Fibroblast of lung (primary cell): ENCODE data around the gene NCOA7. TPM values are rescaled to one million over a fixed set of nuclear protein-coding genes. Genes with fewer than 3 reads are reported as not detected.
A peak's percentile ranks its signal among the peaks of the same experiment; 100 is the strongest.

ENCODE experiments used
- DNase-seq, 2 donors: peaks; one replicate each; pipeline versions ENCODE4 v3.0.0 to v3.0.0-alpha.2; 2010; ENCODE audit warnings: low read depth in 2 of 2
- H2AFZ ChIP-seq: 2 replicates; pipeline ENCODE4 v1.5.1; 2012; ENCODE audit warnings: low read length, control low read depth, inconsistent platforms
- H3K27ac ChIP-seq: 2 replicates; pipeline ENCODE4 v1.5.1; 2011; ENCODE audit warnings: low read length, control low read depth; ENCODE audit not compliant: insufficient read depth
- H3K27me3 ChIP-seq: 2 replicates; pipeline ENCODE4 v1.5.1; 2011; ENCODE audit warnings: mild to moderate bottlenecking, low read length; ENCODE audit not compliant: control insufficient read depth, insufficient read depth
- H3K36me3 ChIP-seq: 2 replicates; pipeline ENCODE4 v1.5.1; 2011; ENCODE audit warnings: low read length; ENCODE audit not compliant: control insufficient read depth, insufficient read depth
- H3K4me1 ChIP-seq: 2 replicates; pipeline ENCODE4 v1.5.1; 2011; ENCODE audit warnings: low read length; ENCODE audit not compliant: control insufficient read depth, insufficient read depth; ENCODE audit errors: extremely low read depth
- H3K4me2 ChIP-seq: 2 replicates; pipeline ENCODE4 v1.5.1; 2011; ENCODE audit warnings: low read length, control low read depth; ENCODE audit not compliant: insufficient read depth; ENCODE audit errors: extremely low read depth
- H3K4me3 ChIP-seq, 4 experiments: fragments of 200-600 bp in 1 of 4; sonication (generic) in 1 of 4; replicated peaks in 1 of 4; 2 replicates each; pipeline ENCODE4 v1.5.1; 2011 to 2016; ENCODE audit warnings: low read length in 4 of 4, low read depth in 3 of 4, mild to moderate bottlenecking in 3 of 4, control low read depth in 2 of 4, inconsistent platforms in 1 of 4, mixed read lengths in 1 of 4; ENCODE audit not compliant: insufficient read depth in 1 of 4; ENCODE audit errors: control extremely low read depth in 1 of 4
- H3K79me2 ChIP-seq: 2 replicates; pipeline ENCODE4 v1.5.1; 2012; ENCODE audit warnings: mild to moderate bottlenecking, low read length, inconsistent platforms; ENCODE audit not compliant: control insufficient read depth, insufficient read depth
- H3K9ac ChIP-seq: 2 replicates; pipeline ENCODE4 v1.5.1; 2011; ENCODE audit warnings: mild to moderate bottlenecking, low read length, control low read depth; ENCODE audit not compliant: insufficient read depth
- H3K9me3 ChIP-seq: 2 replicates; pipeline ENCODE4 v1.5.1; 2012; ENCODE audit warnings: low read depth, low read length; ENCODE audit not compliant: control insufficient read depth, insufficient read depth
- H4K20me1 ChIP-seq: 2 replicates; pipeline ENCODE4 v1.5.1; 2011; ENCODE audit warnings: low read length; ENCODE audit not compliant: control insufficient read depth, insufficient read depth; ENCODE audit errors: extremely low read depth
- CTCF ChIP-seq, 2 donors: IDR thresholded peaks in 1 of 2; conservative IDR thresholded peaks in 1 of 2; 1 replicate in 1 of 2; 2 replicates in 1 of 2; pipeline ENCODE4 v1.5.1; 2011 to 2012; ENCODE audit warnings: low read length in 2 of 2, control low read depth in 1 of 2, inconsistent platforms in 1 of 2, low read depth in 1 of 2, mild to moderate bottlenecking in 1 of 2
- EZH2 ChIP-seq: IDR thresholded peaks from 2 replicates; pipeline ENCODE4 v1.5.1; 2012; ENCODE audit warnings: low read length, control low read depth, mild to moderate bottlenecking; ENCODE audit errors: missing control alignments
- polyA minus RNA-seq: library from RNA; depleted of rRNA, polyadenylated mRNA; stranded (reverse); fragments of >200 nt; gene quantifications from 2 replicates; pipeline ENCODE4 v1.2.3, GENCODE V29; 2011; ENCODE audit warnings: low replicate concordance
- polyA plus RNA-seq, 2 donors: library from polyadenylated mRNA; depleted of rRNA in 1 of 2; stranded (reverse) in 1 of 2; unstranded in 1 of 2; fragments of >200 nt; gene quantifications; 2 replicates each; pipeline ENCODE4 v1.2.1, GENCODE V29; 2011 to 2012; ENCODE audit warnings: missing spikeins in 1 of 2
- total RNA-seq: library from RNA; depleted of rRNA; stranded (reverse); fragments of >200 nt; gene quantifications from 2 replicates; pipeline ENCODE4 v1.2.1, GENCODE V29; 2014

NCOA7 gene, protein sequence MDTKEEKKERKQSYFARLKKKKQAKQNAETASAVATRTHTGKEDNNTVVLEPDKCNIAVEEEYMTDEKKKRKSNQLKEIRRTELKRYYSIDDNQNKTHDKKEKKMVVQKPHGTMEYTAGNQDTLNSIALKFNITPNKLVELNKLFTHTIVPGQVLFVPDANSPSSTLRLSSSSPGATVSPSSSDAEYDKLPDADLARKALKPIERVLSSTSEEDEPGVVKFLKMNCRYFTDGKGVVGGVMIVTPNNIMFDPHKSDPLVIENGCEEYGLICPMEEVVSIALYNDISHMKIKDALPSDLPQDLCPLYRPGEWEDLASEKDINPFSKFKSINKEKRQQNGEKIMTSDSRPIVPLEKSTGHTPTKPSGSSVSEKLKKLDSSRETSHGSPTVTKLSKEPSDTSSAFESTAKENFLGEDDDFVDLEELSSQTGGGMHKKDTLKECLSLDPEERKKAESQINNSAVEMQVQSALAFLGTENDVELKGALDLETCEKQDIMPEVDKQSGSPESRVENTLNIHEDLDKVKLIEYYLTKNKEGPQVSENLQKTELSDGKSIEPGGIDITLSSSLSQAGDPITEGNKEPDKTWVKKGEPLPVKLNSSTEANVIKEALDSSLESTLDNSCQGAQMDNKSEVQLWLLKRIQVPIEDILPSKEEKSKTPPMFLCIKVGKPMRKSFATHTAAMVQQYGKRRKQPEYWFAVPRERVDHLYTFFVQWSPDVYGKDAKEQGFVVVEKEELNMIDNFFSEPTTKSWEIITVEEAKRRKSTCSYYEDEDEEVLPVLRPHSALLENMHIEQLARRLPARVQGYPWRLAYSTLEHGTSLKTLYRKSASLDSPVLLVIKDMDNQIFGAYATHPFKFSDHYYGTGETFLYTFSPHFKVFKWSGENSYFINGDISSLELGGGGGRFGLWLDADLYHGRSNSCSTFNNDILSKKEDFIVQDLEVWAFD
- total RNA-seq, result 38.5 and 49.9 TPM in 2 replicates
- polyA plus RNA-seq, result 12.8 and 13.7 TPM in 2 replicates
- 12.6 and 14.7 TPM in 2 replicates for polyA plus RNA-seq (2012)
- polyA minus RNA-seq, result 1.3 and 6.9 TPM in 2 replicates

- H3K4me1 ChIP-seq, result peaks cover 20% of the 10 kb centered on the region
- H3K4me3 ChIP-seq, result peak within 1 kb of the TSS; percentile 63 to 84 (median 77)
- H3K27me3 ChIP-seq, result no peaks in the 10 kb centered on the region
- peaks cover 15% of the 10 kb centered on the region for H3K79me2 ChIP-seq
- H3K4me2 ChIP-seq, result peak within 1 kb of the TSS; percentile 91
- no peaks in the 10 kb centered on the region for H3K9me3 ChIP-seq
- DNase-seq, result peak; percentile 73 to 77
- peak within 1 kb of the TSS; percentile 85 for H3K27ac ChIP-seq
- peak within 1 kb of the TSS; percentile 90 for H2AFZ ChIP-seq
- peak within 1 kb of the TSS; percentile 86 for H3K9ac ChIP-seq
- H4K20me1 ChIP-seq, result no peaks in the 10 kb centered on the region
- TF ChIP-seq EZH2, result no peak
- no peak for TF ChIP-seq CTCF (conservative IDR thresholded peaks at IDR 0.05 in 1 of 2, IDR thresholded peaks at IDR 0.05 in 1 of 2; ENCODE audit: low read depth in 1 of 2, low read length in 2 of 2)
- no peaks in the 10 kb centered on the region for H3K36me3 ChIP-seq
Observed at GRCh38 chr6:125790358-125791150, at the start of gene NCOA7. Gene NCOA7 (plus strand): TSS chr6:125790960. CDS start chr6:125815355, 24,395 bp downstream.

- H3K4me2 ChIP-seq, result no peak overlapping the region
- TF ChIP-seq CTCF (conservative IDR thresholded peaks at IDR 0.05 in 1 of 2, IDR thresholded peaks at IDR 0.05 in 1 of 2; ENCODE audit: low read depth in 1 of 2, low read length in 2 of 2) (no peak), EZH2 (no peak)
- H3K27me3 ChIP-seq, result peaks cover 10% of the 10 kb centered on the region
- no peak overlapping the region for H3K9ac ChIP-seq
- H3K79me2 ChIP-seq, result no peaks in the 10 kb centered on the region
- no peaks in the 10 kb centered on the region for H3K9me3 ChIP-seq
- no peaks in the 10 kb centered on the region for H3K36me3 ChIP-seq
- DNase-seq, result no peak
- no peak overlapping the region for H3K4me3 ChIP-seq
- no peaks in the 10 kb centered on the region for H4K20me1 ChIP-seq
- no peak overlapping the region for H3K27ac ChIP-seq
- H2AFZ ChIP-seq, result no peak overlapping the region
- H3K4me1 ChIP-seq, result no peaks in the 10 kb centered on the region
Observed at GRCh38 chr6:125741336-125741735, 49.4 kb upstream of the NCOA7 start.
